Germinal center (tissue), 1 donor: ENCODE results near the gene PCDH12.

Experiments used
- DNase-seq: peaks from one replicate; pipeline ENCODE4 v3.0.0; 2012; ENCODE audit warnings: mixed read lengths, low spot score

PCDH12 gene

DNA sequence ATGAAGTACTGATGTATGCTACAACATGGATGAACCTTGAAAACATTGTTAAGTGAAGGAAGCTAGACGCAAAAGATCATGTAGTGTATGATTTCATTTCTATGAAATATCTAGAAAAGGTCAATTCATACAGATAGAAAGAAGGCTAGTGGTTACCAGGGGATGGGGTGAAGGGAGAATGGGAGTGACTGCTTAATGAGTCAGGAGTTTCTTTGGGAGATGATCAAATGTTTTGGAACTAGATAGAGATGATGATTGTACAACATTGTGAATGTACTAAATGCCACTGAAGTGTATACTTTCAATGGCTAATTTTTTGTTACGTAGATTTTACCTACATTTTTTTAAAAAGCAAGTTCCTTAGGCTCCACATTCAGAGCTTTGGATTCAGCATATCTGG lies 49.2 kb downstream of the PCDH12 start:
- no peak for DNase-seq

- DNase-seq = no peak
Measured at GRCh38 chr5:141906972-141907371, 51.0 kb downstream of the PCDH12 start.

DNA sequence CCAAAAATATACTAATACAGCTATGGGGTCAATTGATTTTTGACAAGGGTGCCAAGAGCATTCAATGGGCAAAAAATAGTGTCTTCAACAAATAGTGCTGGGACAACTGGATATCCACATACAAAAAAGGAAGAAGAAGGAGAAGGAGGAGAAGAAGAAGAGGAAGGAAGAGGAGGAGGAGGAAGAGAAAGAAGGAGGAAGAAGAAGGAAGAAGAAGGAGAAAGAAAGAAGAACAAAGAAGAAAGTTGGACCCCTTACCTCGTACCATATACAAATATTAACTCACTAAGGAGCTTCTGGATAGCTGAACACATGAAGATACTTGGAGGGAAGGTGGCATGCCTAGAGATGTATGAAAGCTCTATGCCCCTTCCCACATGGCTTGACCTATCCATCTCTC lies 51.5 kb downstream of the PCDH12 start:
- DNase-seq = no peak

- no peak for DNase-seq
Measured at GRCh38 chr5:141904551-141904950, 53.5 kb downstream of the PCDH12 start.

- no peak for DNase-seq
Measured at GRCh38 chr5:141903261-141903660, 54.7 kb downstream of the PCDH12 start.

DNA sequence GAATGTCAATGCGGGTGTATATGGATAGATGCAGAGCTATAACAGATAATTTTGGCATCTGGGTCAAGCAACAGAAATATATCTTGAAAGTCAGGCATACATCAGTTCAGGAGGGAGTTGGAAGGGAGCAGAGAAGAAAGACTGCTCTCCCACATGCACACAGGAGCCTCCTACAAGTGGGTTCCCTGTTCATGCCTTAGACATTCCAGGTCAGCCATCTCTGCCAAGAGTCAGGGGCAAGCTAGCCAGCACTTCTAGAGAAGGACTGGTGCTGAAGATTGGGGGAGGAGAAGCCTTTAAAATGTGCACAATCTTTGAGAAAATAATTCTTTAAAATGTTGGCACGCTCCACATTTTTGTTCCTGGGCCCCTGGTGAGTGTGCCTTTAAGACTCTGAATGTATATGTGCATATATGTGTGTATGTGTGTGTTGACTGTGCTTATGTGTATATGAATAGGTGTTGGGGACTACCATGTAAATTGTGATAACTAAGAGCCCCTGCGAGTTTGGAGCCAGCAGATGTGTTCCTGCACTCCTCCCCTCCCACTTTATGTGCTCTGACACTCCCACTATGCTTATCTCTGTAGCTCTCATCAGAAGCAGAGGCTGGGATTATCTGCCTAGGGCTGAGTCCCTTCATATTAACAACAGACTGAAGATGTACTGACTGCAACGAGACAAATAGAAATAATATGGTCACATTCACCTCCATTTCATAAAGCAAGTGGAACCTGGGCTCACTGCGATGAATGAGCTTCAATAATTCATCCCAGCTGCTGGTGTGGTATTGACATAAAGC lies 55.8 kb downstream of the PCDH12 start:
- no peak for DNase-seq

DNA sequence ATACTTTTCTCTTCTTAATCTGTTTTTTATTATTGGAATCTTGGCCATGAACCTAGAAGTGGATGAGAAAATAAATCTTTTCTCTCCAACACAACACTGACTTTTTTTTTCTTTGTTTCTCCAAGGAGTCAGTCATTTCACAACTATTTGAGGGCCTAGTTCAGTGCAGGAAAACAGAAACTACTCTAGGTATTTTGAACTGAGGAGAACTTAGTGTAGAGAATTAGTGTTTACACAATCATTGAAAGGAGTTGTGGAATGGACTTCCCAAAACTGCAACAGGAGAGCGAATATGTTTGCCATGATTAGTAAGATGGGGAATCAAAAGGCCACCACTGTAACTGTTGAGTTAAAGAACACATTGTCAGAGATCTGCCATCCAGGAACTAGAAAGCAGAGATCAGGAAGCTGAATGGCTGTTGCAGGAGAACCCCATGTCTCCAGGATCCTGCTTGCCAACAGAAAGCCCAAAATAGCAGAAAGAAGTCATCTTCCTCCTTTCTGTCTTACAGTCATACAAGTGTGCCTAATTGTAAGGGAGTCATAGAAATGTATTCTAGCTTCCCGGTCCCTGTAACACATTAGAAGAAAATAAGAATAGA lies 59.5 kb downstream of the PCDH12 start:
- DNase-seq = no peak

- DNase-seq = no peak
Measured at GRCh38 chr5:141897425-141897824, 60.6 kb downstream of the PCDH12 start.
